Measurements from ENCODE around the gene ARHGEF1.
A peak's percentile ranks its signal among the peaks of the same experiment; 100 is the strongest.
"Not testable (repeated sequence)": the region's sequence is repeated elsewhere in the genome, so short reads cannot be mapped to it uniquely, and the experiment has no call there.

The ARHGEF1 gene

GRCh38 chr19:41862445-41862986 lies 20.5 kb upstream of the ARHGEF1 start:
- no peak for DNase-seq

DNA sequence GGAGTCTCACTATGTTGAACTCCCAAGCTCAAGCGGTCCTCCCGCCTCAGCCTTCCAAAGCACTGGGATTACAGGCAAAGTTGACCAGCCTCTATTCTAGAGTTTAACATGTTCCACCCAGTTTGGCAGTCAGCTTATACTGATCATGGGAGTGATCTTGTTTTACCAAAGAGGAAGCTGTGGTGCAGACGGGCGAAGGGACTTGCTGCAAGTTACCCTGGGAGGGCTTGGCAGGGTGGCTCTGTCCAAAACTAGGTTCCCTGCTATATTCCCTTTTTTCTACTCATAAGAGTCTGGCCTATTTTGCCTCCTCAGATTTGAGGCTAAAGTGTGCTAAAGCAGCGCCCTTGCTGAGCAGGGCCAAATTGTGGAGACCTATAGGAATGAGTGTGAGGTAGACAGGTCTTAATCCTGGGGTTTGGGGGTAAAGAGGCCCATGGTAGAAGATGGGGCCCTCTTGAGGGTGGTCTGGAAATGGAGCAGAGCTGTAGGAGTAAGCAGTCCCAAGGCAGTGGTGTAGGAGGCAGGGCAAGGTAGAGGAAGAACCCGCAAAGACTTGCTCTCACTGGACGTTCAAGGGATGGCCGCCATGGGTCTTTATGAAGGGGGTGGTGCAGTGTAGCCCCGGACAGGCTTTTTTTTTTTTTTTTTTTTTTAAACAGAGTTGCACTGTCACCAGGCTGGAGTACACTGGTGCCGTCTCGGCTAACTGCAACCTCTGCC lies 19.6 kb upstream of the ARHGEF1 start:
- DNase-seq, result no peak

DNA sequence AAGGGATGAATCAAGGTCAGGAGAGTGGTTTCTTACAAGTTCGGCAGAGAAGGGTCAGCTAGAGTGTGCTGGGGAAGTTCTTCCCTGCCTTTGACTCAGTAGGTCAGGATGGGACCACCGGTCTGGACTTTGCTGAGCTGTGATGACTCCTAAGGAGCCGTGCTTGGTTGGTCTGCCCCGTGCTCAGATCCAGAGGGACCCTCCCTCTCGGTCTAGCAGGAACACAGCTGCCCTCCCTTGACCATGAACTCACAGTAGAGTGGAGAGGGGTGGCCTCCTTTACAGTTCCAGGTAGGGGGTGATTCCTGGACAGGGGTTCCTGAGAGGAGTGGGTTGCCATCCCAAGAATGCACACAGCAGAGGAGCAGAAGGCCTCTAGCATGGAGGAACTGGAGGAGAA lies 18.6 kb upstream of the ARHGEF1 start:
- DNase-seq, result no peak

DNA sequence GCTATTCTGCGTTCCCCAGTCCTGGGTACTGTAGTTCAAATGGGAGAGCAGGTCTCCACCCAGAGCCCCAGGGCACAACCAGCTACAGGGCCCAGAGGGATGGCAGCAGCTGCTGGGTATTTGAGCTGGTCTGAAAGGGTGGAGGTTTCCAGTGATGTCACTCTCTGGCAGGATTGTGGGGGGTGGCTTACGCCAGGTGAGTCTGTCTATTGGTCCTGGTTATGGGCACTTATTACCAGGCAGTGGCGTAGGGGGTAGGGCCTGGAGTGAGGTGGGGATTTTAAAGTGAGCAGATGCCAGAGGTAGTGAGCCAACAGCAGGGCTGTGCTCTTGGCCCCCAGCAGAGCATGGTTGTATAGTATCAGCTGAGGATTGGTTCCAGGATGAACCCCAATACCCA lies 16.7 kb upstream of the ARHGEF1 start:
- no peak for DNase-seq

GRCh38 chr19:41868120-41868988 lies 14.6 kb upstream of the ARHGEF1 start:
- no peak for DNase-seq

DNA sequence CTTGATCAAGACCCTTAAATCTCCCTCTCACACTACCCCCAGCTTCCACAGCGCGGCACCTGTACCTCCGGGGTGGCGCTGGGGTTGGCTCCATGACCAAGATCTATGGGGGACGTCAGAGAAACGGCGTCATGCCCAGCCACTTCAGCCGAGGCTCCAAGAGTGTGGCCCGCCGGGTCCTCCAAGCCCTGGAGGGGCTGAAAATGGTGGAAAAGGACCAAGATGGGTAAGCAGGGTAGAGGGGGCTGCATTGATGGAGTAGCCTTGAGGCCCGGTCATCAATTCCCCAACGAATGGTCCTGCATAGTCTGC lies 14.0 kb upstream of the ARHGEF1 start:
- DNase-seq, result no peak

DNA sequence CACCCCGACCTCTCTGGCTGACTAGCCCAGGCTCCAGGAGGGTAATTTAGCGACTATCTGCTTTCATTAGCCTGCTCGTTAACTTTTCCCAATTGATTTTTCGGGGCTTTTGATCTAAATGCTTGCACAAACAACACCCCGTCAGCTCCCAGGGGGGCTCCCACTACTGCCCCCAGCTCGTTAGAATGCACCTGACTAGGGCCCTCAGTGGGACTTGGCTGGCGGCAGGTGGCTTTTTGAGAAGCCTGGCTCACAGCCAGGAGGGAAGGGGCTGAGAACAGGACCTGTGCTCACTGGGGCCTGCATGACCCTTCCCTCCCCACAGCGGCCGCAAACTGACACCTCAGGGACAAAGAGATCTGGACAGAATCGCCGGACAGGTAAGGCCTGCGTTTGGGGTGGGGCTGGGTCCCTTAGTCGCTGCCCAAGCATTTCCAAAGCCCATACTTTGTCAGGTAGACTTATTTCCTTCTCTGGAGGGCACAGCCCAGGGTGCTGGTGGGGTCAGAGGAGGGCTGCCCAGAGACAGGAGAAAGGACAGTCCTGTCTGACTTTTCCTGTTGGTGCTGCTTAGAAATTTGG lies 13.5 kb upstream of the ARHGEF1 start:
- no peak for DNase-seq

DNA sequence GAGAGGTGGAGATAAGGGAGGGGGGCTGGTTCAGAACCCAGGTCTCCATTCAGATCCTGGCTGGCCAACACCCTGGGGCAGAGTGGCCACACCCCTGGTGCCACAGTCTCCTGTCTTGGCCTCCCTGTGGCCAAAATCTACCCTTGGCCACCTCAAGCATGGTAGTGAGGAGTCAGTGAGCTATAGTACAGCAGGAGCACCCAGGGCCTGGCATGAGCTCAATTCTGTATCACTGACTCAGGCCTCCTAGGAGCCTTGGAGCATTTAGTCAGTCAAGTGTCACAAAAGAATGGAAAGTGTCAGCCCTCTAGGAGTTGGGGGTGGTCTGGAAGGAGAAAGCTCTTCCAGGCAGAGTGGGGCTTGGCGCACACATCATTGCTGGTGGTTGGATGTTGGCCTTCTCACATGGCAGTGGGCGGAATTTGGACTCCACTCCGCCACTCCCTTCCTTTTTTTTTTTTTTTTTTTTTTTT lies 12.5 kb upstream of the ARHGEF1 start:
- DNase-seq, result no peak

GRCh38 chr19:41871573-41872383 lies 11.2 kb upstream of the ARHGEF1 start:
- no peak for DNase-seq

GRCh38 chr19:41872384-41872774 lies 10.6 kb upstream of the ARHGEF1 start:
- DNase-seq, result no peak

- DNase-seq, result peak; percentile 79 to 82
Observed at GRCh38 chr19:41872775-41873647, 10.0 kb upstream of the ARHGEF1 start.

GRCh38 chr19:41875973-41876372 lies 7.0 kb upstream of the ARHGEF1 start:
- DNase-seq, result not testable (repeated sequence)

DNA sequence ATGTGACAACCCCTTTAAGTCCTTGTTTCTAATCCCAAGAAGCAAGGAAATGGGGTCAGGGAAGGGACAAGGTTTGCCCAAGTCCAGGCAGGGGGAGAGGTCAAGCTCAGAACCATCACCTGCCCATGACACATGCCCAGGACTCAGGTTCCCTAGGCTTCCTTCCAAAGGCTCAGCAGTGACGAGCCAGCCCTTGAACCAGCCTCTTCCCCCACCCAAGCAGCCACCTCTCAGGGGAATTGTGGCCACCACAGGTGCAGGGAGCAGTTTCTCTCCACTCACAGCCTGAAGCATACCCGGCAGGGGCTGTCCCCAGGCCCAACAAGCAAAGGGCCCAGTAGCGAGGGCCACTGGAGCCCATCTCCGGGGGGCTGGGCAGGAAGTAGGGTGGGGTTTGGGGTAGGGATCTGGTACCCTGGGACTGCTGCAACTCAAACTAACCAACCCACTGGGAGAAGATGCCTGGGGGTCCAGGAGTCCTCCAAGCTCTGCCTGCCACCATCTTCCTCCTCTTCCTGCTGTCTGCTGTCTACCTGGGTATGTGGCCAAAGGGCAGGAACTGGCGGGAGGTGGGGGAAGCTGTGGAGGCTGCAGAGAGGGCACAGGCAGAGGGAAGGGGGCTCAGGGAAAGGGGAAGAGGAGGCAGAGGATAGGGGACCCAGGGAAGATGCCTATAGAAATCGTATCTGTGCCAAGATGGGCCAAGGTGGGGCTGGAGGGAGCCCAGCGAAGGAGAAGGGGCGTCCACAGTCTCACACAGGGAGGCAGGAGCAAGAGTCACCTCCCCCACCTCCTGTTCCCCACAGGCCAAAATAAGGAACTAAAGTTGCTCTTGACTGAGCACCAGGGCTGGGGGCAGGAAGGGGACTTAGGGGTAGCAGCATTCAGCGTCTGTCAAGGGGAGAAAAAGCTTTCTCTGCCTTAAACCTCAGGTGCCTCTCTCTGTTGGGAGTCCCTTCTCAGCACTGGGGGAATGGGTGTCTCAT lies 5.8 kb upstream of the ARHGEF1 start, which contains the start of gene CD79A:
Gene CD79A, plus strand, starts transcription at position 433 of the 986 bp plus-strand sequence. Its CDS starts 26 bp downstream, at position 459.
- no peak for DNase-seq

- no peak for DNase-seq
Observed at GRCh38 chr19:41877916-41878905, 4.8 kb upstream of the ARHGEF1 start.

DNA sequence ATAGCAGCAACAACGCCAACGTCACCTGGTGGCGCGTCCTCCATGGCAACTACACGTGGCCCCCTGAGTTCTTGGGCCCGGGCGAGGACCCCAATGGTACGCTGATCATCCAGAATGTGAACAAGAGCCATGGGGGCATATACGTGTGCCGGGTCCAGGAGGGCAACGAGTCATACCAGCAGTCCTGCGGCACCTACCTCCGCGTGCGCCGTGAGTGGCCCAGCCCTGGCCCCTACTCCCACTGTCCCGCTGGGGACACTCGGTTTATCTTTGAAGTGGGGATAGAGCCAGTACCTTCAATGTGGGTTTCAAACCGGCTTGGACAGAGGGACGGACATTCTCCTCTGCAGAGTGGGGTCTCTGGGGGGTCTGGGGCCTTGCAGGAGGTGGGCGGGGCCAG lies 3.9 kb upstream of the ARHGEF1 start:
- DNase-seq, result no peak

GRCh38 chr19:41879670-41880328 lies 3.2 kb upstream of the ARHGEF1 start:
- DNase-seq, result no peak

GRCh38 chr19:41880329-41880708 lies 2.7 kb upstream of the ARHGEF1 start:
- no peak for DNase-seq

DNA sequence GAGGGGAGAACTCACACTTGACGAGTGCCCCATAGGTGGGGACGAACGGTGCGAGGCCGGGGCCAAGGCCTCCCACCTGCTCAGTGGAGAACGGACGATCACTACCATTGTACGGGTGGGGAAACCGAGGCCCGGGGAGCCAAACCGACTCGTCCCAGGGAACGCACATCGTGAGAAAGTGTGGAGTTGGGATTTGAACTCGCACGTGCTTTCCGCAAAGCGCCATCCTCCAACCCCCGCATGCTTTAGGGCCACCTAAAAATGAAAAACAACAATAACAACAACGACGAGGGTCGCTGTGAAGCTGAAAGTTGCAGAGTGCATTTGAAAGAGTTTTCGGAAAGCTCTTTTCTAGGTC lies 458 bp downstream of the ARHGEF1 start:
- DNase-seq, result no peak

All from NCI-H1930 (cell line).